GM19468 (cell line): ENCODE data around the gene PDE4D.

ENCODE experiments used
- ATAC-seq: cut with Tn5 transposase; IDR thresholded peaks from one replicate; pipeline ENCODE4 v1.9.1; 2021; ENCODE audit warnings: mild to moderate bottlenecking, moderate library complexity, moderate number of reproducible peaks; ENCODE audit not compliant: unreplicated experiment; ENCODE audit errors: extremely low read depth

PDE4D gene

DNA sequence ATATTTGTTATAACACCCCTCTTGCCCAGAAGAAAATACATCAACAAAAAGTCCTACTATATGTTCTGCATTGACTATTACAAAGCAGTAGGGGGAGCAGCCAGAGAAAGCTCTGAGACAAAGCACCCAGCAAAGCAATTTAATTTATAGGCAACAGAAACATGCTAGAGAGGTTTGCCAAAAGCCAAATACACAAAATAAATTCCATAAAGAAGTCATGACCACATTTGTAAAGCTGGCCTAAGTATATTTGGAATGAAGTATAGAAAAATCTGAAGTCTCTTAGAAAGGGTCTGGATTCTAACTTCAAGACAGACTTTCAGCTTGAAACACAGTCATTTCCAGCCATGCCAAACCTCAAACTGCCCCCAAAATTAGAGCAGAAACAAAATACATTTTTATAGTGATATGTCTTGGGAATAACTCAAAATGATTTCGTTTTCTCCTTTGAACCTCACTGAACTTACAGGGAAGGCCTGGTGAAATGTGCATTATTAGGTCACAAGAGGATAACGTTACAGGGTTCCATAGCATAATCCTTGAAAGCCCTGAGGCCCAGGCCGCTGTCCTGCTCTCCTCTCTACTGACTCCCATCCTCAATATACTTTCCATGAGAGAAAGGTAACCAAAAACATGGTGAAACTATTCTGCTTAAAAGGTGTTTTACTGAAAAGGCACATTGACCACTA lies 858.9 kb downstream of the PDE4D start:
- ATAC-seq: no peak

DNA sequence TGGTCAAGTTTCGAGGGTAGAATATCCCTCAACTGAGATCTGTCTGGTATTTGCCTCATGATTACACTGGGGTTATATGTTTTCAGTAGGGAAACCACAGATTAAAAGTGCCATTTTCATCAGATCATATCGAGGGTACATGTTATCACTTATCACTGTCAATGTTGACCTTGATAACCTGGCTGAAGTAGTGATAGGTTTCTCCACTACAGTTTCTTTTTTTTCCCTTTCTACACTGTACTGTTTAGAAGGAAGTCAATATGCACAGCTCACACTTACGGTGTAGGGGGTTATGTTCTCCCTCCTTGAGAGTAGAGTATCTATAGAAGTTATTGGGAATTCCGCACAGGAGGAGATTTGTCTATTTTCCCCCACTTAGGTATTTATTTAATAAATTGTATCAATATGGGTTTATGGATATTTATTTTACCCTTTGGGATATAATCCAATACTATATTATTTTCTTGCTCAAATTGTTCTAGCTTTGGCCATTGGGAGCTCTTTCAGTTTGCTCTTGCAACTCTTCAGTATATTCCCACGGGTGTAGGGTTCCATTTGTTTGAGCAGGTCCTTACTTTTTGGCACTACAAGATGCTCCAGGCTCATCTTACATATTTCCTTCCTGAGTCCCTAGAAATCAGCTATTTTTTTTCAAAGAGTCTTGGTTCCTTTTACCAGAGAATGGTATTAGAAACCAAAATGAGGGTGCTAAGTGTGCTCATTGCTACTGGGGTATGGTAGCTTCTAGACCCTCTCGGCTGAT lies 866.2 kb downstream of the PDE4D start:
- ATAC-seq: no peak

DNA sequence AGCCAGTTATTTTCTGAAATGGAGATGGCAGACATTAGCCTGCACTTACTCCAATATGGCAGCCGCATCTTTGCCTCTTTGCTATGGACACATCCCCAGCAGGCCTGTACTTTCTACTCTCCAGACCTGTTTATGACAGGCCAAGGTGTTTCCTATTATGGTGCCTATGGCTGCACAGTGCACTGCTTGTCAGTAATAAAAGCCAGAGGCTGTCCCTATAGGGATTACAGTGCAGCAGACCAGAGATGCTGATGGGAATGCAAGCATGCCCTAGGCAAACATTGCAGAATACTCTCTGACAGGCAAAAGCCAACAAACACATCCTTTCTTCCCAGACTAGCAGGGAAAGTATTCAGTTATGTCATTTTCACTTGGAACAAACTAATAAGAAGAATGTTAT lies 867.8 kb downstream of the PDE4D start:
- ATAC-seq: no peak

DNA sequence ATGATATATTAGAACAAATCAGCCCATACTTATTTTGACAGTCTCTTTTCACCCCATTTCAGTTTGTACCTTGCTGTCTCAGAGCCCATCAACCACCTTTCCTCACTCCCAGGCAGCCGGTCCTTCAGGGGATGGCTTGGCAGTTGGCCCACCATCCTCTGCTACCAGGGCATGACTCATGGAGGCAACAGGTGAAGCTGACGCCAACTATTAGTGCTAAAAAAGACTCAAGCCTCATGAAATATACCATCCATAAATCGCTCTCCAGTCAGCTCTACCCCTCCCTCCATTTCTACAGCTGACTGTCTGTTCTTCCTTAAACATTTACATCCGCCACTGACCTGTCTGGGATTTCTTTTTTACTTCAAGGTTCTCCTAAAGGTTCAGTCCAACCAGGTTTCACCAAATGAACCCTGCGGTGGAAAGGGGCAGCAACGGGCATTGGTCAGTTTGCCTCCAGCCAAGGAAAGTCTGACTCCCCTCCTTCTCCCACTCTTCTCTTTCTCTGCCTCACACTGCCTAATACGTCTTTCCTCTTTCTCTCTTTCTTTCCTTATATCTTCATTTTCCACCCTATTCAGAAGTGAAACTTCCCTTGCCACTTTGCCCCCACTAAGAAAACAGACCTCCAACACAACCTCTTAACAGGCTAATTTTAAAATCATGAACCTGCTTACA lies 871.5 kb downstream of the PDE4D start:
- no peak for ATAC-seq

DNA sequence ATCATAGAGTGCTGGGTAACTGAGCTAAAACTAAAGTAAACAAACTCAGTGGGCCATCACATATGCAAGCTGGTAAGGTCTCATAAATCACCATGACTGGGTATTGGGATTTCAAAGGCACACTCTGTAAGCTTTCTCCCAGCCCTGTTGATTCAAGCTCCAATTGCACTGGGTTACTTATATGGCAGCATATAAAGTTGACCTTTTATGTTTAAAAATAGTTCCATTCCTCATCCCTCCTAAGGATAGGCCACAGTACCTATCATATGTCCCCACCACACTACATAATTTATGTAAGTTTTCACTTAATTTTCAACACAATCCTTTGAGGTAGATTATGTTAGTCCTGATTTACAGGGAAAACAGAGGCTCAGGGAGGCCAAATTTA lies 872.2 kb downstream of the PDE4D start:
- no peak for ATAC-seq

DNA sequence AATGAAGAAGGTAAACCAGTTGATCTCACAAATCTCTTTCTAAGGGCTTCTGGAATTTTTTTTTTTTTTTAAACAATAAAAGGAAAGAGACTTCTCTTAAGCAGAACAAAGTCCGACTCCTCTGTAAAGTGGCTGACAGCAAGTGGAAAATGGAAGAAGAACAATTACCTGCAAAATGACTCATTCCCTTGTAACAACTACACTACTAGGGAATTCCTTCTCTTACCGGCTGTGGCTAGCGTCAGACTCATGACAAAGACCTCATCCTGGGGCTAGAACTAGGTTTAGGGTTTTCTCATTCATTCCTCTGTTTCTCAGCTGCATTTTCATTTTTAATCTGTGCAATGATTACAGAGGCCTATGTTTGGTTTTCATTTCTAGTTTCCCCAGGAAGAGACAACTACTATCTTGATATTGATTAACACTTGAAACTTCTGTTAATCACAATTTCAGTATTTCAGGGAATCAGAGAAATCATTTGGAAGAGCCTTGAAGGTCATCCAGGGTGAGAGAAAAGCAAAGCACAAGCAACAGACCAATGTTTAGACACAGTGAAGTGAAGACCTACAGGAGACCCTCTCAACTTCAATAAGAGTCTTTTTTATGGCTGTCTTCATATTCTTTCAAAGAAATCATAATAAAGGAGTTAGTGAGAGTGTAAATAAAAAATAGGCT lies 872.8 kb downstream of the PDE4D start:
- no peak for ATAC-seq

DNA sequence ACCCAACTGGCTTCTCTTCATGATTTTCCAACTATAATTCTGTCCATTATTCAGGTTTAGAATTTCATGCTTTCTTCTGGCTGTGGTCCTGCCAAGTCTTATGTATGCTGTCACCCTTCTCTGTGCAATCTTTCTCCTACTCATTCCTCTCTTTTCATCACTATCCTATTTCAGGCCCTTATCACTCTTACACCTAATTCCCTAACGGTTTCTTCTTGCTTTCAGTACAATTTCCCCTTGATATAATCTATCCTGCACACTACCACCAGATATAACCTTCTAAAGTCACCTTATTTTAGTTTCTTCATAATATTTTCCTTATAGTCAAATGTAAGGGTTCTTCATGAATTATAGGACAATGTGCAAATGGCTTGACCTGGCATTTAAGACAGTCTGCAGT lies 874.4 kb downstream of the PDE4D start:
- no peak for ATAC-seq

DNA sequence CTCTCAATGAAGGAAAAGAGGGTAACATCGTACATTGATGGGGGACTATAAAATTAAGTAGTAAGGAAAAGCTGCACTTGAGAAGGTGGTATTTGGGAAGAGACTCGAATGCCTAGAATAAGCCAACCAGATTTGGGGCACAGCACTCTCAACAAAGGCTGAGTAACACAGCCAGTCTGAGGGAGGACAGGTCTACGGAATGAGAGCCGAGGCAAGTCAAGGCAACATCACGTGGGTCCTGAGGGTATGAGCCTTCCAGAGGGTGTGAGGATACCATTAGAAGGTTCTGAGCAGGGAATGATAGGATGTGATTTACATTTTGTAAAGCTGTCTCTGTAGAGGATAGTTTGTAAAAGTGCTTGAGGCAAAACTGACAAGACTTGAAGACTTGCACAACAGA lies 876.6 kb downstream of the PDE4D start:
- ATAC-seq: no peak

DNA sequence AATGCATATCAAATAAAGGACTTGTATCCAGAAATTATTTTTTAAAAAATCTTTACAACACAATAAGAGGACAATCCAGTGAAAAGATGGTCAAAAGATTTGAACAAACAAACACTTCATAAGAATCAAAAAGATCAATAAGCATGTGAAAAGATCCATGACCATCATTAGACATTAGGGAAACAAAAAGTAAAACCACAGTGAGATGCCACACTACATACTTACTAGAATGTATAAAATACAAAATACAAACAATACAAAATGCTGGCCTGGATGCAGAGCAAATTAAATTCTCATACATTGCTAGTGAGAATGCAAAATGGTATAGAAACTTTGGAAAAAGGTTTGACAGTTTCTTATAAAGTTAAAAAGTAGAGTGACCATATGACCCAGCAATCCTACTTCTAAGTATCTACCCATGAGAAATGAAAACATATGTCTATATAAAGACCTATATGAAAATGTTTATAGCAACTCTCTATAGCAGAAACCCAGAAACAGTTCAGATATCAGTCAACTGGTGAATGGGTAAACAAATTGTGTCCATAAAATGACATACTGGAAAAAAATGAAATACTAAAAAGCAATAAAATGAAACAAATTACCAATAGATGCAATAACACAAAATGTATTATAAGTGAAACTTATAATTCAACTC lies 884.6 kb downstream of the PDE4D start:
- no peak for ATAC-seq

DNA sequence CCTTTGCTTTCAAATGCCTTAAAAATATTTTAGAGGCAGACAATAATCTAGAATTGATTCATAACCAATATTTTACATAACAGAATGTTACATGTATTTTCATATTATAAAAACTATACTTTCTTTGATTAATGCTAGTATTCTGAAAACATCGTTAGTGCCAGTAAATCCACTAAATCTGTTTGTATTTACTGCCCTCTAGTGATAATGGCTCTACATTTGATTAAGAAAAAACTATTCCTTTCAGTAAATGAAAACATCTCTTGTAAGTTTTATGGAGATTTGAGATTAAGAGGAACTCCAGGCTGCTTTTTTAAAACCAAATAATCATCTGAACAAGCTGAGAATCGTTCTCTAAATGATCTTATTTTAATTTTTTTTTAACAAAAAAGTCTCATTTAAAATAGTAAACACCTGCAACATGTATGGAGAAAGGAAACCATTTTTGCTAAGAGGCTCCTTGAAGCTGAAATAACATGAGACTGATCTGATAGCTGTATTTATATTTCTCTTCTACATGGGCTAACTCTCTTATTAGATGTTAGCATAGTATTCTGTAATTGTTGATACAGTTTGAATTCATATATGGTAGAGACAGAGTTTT lies 886.0 kb downstream of the PDE4D start:
- no peak for ATAC-seq

DNA sequence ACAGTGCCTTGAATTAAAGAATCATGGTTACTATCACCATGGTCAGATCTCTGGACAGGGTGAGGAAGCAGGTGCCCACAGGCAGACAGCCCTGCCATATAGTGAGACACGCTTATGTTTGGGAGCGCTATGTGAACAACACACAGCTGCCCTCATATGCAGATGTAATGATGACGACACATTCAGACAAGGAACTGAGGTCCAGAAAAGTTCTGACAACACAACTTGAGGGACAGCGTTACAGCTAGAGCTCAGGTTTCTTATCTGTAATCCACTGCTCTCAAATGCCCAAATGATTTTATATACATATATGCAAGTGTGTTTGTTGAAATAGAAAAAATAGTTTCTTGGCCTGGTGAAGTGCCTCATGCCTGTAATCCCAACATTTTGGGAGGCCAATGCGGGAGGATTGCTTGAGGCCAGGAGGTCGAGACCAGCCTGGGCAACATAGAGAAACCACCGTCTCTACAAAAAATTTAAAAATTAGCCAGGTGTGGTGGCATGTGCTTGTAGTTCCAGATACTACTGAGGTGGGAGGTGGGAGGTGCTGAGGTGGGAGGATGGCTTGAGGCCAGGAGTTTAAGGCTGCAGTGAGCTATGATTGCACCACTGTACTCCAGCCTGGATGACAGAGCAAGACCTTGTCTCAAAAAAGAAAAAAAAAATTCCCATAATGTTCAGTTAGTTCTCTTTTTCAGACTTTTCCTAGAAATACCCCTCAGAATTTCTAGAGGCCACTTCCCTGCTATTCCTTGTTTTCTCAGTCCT lies 887.4 kb downstream of the PDE4D start:
- no peak for ATAC-seq

DNA sequence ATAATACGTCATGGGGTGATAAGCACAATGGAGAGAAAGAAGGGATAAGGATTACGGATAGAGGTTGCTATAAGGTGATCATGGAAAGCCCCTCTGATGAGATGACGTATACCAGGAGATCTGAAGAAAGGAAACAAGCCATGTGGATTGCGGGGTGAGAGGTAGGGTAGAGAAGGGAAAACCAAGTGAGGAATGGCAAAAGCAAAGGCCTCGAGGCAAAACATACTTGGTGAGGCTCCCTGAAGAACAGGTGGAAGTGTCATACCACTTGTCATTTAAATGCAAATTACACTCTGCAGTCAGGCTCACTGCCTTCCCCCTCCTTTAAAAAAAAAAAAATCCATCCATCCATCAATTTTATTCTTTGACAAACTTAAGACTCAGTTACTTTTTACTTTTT lies 889.9 kb downstream of the PDE4D start:
- ATAC-seq: no peak

DNA sequence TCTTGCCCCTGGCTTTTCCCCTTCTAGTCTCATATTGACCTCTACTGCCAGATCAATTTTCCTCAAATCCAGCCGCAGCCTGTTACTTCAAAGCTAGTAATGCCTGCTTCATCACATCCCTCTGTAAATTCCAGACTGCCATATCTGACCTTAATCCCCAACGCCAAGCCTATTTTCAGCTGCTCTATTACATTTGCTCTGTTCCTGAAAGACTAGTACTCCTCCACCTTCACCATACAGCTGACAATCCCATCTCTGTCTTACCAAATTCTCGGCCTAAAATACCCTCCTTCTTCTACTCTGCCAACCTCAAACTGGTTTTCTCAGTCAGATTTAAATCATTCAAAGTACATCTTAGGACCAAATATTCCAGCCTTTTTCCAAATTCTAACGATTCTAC lies 890.4 kb downstream of the PDE4D start:
- ATAC-seq: no peak

DNA sequence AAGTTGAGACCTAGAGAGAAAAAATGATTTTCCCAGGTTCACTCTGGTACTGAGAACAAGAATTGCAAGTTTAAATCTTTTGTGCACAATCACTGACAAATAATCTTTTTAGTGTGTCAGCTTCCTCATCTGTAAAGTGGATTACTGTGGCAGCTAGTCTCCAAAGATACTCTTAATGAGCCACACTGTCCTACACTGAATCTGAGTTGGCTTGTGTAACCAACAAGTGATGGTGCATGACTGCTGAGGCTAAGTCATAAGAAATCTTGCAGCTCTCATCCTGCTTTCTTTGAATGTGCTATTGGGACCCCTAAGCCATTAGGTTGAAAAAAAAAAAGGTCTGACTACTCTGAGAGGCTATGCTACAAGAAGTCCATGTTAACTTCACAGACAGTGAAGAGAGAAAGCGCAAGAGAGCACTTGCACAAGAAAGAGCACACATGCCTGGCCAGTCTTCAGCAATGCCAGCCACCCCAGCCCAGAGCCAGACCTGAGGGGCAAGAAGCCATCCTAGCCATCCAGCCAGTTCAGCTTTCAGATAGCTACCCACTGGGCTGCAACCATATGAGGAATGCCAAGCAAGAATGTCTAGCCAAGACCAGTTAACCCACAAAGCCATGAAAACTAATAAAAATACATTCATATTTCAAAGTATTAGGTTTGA lies 891.2 kb downstream of the PDE4D start:
- ATAC-seq: no peak

DNA sequence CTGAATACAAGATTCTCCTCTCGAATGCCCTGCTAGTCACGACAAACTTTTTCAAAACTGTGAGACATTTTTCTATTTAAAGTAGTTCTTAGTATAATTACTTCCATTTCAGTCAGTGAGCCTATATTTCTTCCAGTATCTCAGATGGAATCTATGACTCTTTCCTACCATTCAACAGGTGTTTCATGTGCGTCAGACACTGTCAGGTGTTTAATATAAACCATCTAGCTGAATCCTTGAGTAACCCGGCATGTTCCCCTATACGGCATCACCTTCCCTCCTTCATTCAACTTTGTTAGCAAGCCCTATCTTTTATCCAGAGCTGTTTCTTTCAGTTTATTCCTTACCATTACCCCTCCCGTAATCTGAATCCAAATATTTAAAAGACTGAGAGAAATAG lies 891.8 kb downstream of the PDE4D start:
- no peak for ATAC-seq

DNA sequence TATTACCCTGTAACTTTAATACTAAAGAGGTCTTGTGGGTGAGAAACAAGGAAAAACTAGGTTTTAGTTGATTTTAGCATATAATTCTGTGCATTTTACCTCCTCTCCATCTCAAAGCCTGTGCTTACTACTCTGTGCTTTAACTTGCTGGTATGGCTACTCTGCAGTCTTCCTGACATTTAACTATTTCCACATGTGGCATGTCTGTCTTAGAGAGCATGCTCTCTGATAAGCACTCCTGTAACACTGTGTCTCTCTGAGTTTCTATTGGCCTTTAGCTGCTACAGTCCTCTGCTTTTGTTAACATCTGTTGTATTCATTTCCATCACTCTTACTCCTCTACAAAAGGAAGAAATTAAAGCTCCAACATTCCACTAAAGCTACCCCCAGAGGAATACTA lies 892.4 kb downstream of the PDE4D start:
- no peak for ATAC-seq

DNA sequence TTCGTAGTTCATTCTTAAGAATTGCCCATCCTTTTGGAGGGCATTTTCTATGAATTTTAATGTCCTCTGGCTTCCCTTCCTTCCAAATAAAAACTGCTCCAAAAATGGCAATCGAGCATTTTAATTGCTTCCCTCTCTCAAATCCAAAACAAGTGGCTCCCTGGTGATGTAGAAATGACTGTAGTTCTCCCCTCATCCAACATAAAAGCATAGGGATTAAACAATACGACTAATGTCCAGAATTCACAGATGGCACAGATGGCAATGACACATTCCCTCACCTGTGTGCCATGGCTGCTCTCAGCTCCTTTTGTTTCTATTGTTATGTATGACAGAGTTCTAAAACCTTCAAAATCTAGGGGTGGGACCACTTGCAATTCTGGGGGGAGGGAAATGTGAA lies 893.3 kb downstream of the PDE4D start:
- no peak for ATAC-seq

DNA sequence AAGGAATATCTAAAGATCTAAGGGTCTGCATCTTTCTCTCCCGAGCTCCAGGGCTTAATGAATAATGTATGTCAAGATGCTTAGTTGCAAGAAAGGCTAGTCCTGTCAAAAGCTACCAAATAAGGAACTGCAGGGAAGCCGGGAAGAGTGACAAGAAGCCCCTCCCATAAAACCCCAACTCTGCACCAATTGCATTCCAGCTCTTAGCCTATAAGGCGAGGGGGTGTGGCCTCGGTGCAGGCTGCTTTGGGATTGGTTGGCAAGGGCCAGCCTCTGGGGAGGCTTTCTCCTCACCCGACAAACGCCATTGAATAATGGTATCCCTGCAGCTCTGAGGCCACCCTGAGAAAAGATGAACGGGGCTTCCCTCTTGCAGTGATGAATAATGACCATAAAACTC lies 893.7 kb downstream of the PDE4D start:
- no peak for ATAC-seq

DNA sequence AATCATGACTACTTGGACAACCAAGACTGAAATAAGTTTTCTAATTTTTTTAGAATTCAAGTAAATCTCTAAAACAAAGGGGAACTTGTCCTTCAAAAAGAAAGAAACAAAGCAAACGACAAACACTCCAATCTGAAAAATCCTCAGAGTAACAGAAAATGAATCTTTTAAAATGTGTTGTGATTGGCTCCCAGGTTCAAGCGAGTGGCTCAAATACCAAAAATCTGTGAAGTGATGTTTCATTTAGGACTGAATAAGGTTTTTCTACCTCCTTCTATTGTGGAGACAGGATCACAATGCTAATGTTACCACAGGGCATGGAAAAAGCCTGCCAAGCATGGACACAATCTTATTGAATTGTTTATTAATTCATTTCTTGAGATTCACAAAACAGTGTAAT lies 895.0 kb downstream of the PDE4D start:
- ATAC-seq: no peak
